Measurements from ENCODE around the gene IFITM2.

- TF ChIP-seq, protein P1, sequence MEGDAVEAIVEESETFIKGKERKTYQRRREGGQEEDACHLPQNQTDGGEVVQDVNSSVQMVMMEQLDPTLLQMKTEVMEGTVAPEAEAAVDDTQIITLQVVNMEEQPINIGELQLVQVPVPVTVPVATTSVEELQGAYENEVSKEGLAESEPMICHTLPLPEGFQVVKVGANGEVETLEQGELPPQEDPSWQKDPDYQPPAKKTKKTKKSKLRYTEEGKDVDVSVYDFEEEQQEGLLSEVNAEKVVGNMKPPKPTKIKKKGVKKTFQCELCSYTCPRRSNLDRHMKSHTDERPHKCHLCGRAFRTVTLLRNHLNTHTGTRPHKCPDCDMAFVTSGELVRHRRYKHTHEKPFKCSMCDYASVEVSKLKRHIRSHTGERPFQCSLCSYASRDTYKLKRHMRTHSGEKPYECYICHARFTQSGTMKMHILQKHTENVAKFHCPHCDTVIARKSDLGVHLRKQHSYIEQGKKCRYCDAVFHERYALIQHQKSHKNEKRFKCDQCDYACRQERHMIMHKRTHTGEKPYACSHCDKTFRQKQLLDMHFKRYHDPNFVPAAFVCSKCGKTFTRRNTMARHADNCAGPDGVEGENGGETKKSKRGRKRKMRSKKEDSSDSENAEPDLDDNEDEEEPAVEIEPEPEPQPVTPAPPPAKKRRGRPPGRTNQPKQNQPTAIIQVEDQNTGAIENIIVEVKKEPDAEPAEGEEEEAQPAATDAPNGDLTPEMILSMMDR (IDR thresholded peaks at IDR 0.05) = no peak
- TF ChIP-seq POLR2AphosphoS5 (IDR thresholded peaks at IDR 0.05; ENCODE audit: insufficient read depth in 1 of 2, low read depth in 1 of 2) = no peak
- no peak for TF ChIP-seq POLR2A (IDR thresholded peaks at IDR 0.05)
These were observed 48.2 kb upstream of the IFITM2 start for GRCh38 chr11:259413-259812.
